OCI-M1 (cell line): ENCODE measurements around the gene HNRNPA1.
"Not testable (repeated sequence)": the region's sequence is repeated elsewhere in the genome, so short reads cannot be mapped to it uniquely, and the experiment has no call there.

Source experiments
- DNase-seq: peaks from one replicate; lab custom pipeline; 2025; lab: John Stamatoyannopoulos, UW

Gene HNRNPA1

DNA sequence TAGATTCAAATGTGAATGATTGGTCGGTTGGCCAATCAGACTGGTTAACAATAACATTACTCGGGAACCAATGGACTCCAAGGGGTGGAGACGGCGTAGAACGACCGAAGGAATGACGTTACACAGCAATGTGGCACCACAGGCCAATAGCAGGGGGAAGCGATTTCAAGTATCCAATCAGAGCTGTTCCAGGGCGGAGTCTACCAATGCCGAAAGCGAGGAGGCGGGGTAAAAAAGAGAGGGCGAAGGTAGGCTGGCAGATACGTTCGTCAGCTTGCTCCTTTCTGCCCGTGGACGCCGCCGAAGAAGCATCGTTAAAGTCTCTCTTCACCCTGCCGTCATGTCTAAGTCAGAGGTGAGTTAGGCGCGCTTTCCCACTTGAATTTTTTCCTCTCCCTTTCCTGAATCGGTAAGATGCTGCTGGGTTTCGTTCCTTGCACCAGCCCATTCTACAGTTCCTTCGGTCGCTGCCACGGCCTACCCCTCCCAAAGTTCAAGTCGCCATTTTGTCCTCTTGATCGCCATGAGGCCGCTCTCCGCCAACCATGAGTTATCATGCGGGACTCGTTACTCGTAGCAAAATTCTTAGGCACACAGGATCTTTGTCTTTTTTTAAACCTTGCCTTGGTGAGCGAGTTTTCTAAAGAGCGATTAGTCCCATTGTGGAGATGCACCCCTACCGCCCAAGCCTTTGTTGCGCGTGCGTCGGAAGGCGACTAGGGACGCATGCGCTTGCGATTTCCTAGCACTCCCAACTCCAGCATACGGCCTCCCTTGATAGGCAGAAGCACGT, at the start of gene HNRNPA1:
TSS of gene HNRNPA1 (plus strand) at position 259 of the 793 bp plus-strand sequence. CDS start at position 341, 82 bp downstream.
- DNase-seq, result peak; percentile 99

DNA sequence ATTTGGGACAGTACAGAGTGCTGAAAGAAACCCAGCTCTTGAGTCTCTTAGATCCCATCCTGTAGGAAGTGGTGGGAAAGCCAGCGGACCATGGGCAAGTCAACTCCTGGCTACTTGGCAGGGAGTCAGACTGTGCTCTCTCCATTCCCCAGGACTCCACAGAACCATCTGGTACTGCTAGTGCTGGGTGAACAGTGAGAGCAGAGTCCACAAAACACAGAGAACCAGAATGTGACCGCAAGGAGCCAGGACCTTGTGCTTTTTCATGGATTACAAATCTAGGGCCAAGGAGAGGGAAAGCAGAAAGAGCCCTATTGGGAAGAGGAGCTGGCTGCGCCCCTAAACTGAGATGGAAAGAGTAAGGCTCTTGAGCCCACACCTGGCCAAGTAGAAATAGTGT, 49.3 kb upstream of the HNRNPA1 start:
- DNase-seq, result not testable (repeated sequence)

DNA sequence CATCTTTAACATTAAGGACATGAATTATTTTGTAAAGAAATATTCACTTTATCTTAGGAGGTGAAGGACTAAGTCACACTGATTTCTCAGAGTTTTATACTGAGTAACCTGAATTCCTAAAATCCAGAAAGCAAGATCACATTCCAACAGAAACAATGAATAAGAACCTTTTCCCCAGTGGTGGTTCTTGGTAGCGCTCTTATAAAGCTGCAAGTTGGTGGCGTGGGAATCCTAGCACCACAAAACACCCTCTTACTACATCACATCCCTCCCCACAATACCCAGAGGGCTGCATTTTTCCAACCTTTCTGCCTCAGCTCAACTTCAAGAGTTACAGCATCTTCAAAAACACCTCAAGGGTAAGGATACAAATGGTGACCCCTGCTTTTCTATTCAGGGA, 47.7 kb upstream of the HNRNPA1 start:
- no peak for DNase-seq

DNA sequence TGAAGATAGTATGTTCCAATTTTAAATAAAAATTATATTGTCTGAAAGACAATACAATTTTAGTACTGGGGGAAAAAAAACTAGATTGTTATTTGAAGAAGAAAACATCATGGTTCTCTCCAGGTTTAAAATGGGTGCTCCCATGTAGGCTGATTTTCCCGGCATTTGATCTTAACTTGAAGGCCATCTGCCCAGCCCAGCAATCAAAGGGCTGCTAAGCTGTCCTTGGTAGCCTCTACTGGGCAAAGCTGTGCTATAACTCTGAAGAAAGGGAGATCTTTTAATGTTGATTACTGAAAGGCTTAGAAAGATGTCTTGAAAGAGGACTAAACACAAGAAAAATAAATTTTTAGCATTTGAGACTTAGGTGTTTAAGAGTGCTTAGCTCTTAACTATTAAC, 42.0 kb upstream of the HNRNPA1 start:
- no peak for DNase-seq

DNA sequence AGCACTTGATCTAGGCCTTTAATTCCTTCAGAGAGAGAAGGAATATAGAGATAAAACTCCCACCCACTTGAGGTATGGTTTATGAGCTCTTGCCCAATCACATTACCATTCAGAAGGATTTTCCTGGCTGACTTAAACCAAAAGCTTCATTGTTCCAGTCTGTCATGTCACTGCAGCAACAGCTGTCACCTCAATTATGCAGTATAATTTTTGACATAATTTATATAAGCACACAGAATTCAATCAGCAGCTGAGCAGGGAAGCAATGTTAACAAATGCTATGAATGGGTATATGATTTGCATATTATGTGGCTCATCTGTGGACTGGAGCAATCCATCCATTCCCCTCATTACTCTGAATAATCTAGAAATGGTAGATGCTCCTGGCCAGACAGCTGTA, 40.9 kb upstream of the HNRNPA1 start:
- no peak for DNase-seq

DNA sequence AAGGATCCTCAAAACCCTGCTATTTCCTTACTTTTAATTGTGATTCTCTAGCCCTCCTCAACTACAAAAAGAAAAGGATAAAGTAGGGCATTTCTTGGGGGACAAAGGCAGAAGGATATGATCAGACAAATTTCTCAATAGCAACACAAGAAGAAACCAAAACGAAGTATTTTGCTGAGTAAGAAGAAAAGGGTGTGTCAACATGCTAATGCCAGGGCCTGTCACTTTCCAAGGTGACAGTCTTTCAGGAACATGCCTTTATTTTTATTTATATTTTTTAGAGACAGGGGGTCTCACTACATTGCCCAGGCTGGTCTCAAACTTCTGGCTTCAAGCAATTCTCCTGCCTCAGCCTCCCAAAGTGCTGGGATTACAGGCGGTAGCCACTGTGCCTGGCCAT, 40.4 kb upstream of the HNRNPA1 start:
- DNase-seq, result peak; percentile 10

DNA sequence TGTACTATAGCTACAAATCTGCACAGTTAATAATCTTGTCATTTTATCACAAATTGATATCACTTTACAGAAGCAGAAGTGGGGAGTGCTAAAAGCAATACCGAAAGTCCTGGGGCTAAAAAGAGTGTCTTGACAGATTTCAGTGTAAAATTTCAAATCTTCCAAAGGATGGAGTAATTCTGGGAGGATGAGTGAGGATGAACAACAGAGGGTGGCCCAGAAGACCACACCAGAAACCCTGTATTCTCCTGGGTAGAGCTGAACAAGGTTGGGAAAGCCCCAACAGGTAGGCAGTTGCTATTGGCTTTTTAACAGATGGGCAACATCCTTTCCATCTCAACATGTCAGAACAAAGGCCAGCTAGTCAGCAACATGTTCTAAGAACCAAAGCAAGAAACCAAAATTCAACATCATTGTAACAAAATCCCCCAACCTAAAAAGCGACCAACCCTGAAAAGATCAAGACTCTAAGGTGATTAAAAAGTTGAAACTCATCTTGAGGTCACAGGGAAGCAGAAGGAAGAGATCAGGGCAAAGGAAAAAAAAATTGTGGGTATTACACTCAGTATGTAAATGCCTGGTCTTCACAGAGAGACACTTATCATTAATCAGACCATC, 39.4 kb upstream of the HNRNPA1 start:
- no peak for DNase-seq

DNA sequence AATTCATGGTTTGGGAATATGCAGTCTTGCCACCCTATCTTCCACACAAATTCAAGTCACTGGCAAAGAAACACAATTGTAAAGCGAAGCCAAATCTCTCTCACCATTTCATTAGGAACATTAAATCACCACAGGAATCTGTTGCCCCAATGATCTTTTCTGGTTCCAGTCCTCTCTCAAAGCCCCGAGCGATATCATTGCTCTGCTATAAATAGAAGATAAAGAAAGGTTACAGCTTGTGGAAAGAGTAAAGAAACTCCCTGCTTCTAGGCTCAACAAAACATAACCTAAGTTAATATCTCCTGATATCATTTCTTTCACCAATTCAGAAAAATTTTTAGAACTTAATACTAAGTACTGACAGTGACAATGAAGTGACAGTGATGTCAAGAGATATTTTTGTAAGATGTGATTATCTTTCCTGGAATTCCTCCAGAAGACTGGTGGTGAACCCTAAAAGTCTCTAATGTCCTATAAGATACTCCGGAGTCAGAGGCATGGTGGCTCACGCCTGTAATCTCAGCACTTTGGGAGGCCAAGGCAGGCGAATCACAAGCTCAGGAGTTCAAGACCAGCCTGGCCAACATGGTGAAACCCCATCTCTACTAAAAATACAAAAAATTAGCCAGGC, 34.4 kb upstream of the HNRNPA1 start:
- DNase-seq, result no peak

DNA sequence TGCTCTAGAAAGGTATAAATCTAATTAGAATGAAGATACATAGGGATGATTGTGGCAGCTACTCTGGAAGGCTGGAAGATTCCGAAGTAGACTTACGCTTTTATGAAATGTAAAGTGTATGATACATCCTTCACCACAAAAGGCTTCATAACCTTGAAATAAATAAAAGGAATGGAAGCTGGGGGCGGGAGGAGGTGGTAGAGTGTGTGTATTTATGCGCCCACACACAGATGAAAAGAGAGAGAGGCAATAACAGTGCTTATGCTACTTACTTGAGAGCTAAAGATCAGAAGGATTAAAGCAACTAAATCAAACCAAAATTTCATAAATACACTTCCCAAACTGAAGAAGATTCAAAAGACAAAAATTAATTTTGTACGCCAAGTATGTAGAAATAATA, 31.0 kb upstream of the HNRNPA1 start:
- DNase-seq, result no peak

DNA sequence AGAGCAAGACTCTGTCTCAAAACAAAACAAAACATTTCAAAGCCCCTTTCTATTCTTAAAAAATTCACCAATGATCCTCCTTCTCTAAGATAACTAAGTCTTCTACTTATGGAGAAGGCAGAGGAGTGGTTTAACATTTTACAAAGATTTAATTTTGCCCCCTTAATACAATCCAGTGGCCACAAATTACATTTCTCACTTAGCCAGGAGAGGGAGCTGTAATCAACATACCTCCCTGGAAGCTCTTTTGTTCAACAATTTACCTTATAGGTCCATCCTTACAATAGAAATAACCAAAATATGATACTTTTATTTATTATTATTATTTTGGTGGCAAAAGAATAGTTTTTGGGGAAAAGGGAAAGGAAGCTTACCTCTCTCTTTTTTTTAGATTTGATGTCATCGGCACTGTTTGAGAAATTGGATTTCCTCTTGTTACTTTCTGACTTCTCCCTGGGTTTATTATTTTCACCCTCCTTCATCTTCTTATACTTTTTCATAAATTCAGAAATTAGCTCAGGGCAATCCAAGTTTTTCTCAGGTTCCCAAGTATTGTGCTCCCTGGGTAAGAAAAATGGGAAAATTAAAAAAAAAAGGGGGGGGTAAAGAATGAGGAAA, 28.8 kb upstream of the HNRNPA1 start:
- peak; percentile 78 for DNase-seq

DNA sequence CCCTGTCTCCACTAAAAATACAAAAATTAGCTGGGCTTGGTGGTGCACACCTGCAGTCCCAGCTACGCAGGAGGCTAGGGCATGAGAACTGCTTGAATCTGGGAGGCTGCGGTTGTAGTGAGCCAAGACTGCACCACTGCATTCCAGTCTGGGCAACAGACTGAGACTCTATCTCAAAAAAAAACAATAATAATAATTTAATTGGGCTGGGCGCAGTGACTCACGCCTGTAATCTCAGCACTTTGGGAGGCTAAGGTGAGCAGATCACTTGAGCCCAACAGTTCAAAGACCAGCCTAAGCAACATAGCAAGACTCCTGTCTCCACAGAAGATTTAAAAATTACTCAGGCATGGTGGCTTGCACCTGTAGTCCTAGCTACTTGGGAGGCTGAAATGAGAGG, 27.3 kb upstream of the HNRNPA1 start:
- DNase-seq, result no peak

DNA sequence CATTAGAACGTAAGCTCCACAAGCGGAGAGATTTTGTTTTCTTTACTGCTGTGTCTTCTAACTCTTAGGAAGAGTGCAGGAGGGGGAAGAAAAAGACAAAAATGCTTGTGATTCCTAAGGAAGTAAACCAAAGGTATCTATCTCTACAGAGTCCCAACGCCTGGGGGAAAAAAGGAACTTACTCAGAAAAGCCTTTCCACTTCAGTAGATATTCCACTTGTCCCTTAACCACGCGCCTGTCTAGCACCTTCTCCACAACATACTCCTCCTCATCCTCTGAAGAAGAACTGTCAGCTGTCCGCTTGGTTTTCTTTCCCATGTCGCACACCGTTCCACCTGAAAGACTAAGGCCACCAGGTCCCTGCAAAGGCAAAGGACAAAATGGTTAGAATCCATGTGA, 23.2 kb upstream of the HNRNPA1 start:
- peak; percentile 19 for DNase-seq

DNA sequence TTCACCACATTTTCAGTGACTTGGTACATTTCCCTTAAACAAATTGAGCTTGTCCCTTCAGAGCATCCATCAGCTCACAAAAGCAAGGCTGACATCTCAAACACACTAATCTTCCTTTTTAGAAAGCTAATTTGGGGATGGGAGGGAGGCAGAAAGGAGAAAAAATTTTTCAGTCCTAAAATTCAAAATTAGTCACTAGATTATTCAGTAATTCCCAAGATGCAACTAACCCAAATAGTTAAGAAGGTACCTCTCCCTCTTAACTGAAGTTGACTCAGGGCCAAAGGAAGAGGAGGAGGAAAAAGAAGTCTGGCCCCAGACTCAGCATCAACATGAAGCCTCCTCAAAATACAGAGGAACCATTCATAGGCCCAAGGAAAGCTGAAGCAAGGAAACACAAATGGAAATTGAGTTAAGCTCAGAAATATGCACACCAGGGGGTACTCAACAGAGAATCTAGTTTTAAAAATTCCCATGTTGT, 22.3 kb upstream of the HNRNPA1 start:
- DNase-seq, result no peak

DNA sequence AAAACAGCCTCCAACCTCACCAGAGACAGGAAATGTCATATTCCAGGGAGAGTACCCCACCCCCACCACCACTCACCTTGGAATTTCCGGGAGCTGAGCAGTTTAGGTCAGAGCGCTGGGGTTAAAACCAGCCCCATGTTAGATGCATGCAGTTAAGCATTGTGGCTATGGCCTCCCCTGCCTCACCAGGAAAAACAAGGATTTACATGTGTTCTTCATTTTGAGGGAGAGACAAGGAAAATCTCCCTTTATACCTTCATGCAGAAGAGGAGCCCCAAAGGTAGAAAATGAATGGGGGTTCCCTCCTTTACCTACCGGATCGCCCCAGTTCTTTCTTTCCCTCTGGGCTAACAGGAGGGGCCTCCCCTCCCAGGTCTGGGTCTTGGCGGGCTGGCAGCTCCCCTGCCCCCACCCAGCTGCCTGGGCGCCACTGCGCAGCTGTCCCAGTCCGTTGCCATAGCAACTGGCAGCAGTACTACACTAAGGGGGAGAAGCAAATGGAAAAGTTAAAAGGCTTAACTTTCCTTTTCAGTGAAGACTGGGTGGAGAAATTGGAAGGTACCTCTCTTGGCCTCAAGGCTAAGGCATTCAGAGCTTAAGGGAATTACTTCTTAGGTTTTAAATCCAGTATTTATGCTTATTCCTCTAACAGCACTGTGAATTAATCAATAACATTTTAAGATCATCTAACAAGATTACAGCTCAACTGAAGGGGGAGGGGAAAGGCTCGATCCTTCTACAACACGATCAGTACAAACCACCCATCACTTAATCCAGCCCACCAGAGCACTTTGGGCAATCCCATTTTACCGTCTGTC, 21.1 kb upstream of the HNRNPA1 start:
- DNase-seq, result peak; percentile 86

DNA sequence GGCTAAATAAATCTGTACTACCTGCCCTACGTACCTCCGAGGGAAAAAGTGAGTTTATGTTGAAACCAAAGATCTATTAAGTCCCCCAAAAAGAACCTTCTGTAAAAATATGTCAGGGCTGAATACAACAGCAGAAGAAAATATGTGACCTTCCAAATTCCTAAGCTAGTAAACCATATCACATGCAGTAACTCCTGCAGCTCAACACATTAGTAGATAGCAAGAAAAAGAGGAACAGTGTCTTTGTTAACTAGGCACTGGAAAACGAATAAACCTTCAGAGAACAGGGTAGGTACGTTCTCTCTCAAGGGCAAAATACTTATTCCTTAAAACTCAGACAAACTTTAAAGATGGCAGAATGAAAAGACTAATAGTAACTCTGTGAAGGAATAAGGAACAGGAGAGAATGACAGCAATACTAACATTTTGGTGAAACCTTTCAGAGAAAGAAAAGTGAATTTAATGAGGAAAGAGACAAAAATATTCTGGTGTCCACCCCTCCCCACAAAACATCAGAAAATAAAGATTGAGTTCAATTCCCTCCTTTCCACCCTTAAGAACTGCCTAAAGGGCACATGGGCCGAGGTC, 18.6 kb upstream of the HNRNPA1 start:
- DNase-seq, result peak; percentile 79

DNA sequence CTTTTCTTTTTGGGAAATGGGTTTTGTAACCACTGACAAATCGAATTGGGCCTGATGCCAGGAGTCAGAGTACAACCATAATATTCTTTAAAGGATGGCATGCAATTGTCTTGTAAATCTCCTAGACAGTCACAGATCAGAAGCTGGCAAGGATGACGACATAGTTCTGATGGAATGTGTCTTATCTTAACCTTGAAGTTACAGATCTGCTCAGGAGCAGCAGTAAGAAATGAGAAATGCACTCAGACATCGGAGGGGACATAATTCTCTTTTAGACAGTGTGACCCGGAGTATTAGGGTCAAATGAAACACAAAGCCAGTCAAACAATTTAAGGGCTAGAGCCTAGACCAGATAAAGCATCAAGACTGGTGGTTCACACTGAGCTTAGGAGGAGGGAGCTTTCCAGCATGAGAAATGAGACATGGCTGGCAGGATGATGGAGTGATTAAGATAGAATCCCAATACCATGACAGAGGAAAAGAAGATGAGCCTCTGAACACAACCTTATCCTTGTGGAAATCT, 18.1 kb upstream of the HNRNPA1 start:
- DNase-seq, result peak; percentile 81

DNA sequence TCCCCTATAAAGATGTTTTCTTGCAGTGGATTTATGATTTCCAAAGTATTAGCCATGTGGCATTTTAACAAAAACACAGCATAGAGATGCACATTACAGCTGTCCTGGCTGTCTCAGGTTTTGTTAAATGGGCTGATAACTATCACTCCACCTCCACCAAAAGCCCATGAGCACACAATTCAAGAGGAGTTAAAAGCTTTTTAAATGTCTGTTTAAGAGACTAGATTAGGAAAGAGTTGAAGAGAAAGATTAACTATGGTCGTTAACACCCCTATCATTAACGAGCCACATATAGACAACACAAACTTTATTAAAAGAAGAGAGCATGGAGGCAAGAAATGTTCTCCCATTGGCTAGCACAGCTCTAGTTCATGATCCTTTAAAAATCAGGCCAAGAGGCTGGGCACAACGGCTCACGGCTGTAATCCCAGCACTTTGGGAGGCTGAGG, 15.1 kb upstream of the HNRNPA1 start:
- no peak for DNase-seq

DNA sequence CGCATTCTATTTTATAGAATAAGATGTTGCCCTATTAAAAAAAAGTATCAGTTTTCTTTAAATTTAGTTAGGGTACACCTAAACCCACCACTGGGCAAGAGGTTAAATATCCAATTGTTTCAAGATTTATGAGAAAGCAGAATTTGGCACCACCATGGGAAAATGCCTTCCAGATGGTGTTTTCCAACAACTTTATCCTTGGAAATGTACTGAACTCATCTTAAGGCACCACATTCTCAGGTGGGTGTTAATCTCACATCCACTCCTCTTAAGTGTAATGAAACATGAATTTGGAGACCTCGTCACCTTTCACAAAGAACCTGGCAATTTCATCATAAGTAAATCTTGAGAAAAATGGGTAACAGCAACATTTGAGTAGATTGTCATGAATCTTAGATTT, 13.7 kb upstream of the HNRNPA1 start:
- DNase-seq, result no peak

DNA sequence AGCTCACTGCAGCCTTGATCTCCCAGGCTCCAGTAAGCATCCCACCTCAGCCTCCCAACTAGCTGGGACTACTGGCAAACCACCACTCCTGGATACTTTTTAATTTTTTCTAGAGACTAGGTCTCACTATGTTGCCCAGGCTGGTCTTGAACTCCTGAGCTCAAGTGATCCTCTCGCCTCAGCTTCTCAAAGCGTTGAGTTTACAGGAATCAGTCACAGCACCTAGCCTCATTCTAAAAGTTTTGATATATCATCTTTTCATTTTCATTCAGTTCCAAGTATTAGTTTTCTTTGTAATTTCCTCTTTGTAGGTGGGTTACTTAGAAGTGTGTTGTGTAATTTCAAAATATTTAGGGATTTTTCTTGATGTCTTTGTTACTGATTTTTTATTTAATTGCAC, 10.2 kb upstream of the HNRNPA1 start:
- DNase-seq, result no peak

DNA sequence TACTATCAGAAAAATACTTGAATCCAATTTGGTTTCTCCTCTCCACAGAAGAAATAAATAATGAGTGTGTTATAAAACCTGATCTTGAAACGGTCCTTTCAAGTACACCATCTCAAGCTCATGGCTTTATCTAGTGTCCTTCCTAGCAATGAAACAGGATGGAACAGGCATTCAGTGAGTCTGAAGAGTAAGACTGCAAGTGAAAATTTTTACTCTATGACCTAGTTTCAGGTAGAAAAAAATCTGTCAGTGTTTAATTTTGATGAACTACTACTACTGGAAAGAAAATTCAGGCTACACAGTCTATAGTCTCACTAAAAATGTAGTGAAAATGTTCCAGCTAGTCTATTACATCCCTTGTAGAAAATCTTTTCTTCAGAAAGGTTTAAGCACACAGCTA, 8.3 kb upstream of the HNRNPA1 start:
- no peak for DNase-seq

DNA sequence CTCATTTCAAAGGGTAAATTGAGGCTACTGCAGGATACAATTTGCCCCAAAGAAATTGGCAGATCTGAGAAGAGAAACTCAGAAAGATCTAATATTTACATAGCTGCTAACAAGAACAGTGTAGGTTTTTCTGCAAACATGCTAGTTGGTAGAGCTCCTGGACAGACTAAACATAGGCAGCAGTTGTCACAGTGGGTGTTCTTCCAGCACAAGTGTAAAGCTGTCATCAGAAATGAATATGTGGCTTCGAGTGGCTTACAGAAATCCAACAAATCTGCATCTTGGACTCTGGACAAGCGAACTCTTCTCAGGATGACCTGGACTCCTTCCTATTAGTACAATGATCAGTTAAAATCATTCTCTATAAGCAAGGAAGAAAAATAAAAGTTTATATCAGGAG, 6.5 kb upstream of the HNRNPA1 start:
- no peak for DNase-seq
